ENCODE results near the gene SSTR3.

The SSTR3 gene

DNA sequence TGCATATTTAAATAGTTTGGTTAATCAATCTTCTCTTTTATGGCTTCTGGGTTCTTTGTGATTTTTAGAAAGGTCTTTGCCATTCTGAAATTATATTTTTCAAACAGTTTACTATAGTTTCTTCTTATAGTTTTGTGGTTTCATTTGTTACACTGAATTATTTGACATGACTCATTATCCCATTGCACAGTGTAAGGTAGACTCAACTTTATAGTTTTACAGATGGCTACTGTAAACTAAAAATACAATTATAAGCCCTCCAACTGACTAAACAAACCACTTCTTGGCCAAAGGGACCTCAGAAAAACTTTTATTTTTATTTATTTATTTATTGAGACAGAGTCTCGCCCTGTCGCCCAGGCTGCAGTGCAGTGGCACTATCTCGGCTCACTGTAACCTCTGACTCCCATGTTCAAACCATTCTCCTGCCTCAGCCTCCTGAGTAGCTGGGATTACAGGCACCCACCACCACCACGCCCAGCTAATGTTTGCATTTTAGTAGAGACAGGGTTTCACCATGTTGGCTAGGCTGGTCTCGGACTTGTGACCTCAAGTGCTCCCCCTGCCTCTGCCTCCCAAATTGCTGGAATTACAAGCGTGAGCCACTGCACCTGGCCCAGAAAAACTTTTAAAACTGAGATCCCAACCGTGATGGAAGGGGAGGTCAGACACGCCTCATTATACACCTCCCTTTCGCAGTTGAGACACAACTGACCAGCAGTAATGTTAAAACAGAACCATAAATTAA lies 45.9 kb upstream of the SSTR3 start:
- H3K79me1 ChIP-seq (ENCODE audit: low read length), result no peaks in the 10 kb centered on the region
- no peak overlapping the region for H3K23ac ChIP-seq (ENCODE audit: low read length)
- H3K18ac ChIP-seq (ENCODE audit: low read length), result no peak overlapping the region
- H3K4me2 ChIP-seq (ENCODE audit: low read length), result no peak overlapping the region
- H4K8ac ChIP-seq (ENCODE audit: low read depth, low read length), result no peak overlapping the region
- no peak overlapping the region for H2BK5ac ChIP-seq (ENCODE audit: low read length)
- no peak overlapping the region for H3K4me3 ChIP-seq (ENCODE audit: low read length)
- no peak overlapping the region for H3K56ac ChIP-seq (ENCODE audit: low read length)
- no peaks in the 10 kb centered on the region for H3K4me1 ChIP-seq (ENCODE audit: control insufficient read depth, low read depth, low read length)
- no peak for DNase-seq
- H2BK15ac ChIP-seq (replicated peaks; ENCODE audit: low read depth), result no peak overlapping the region
- no peaks in the 10 kb centered on the region for H3K79me2 ChIP-seq (ENCODE audit: control insufficient read depth, insufficient read depth, low read length)
- no peak overlapping the region for H3K9ac ChIP-seq (ENCODE audit: low read length)
- no peaks in the 10 kb centered on the region for H3K36me3 ChIP-seq (ENCODE audit: control insufficient read depth, insufficient read depth, low read length)
- no peak overlapping the region for H2BK120ac ChIP-seq (ENCODE audit: low read depth, low read length)
- WGBS (ENCODE audit: extremely low coverage, insufficient coverage, low lambda C conversion rate), result no CpG with 5 or more reads among the region's 9 CpGs
- no peak overlapping the region for H4K5ac ChIP-seq (ENCODE audit: low read length)
- H3K27ac ChIP-seq (ENCODE audit: low read depth, low read length), result no peak overlapping the region
- H2AK5ac ChIP-seq (ENCODE audit: low read length), result no peak overlapping the region
- H3K27me3 ChIP-seq (ENCODE audit: insufficient read depth, low read length, poor library complexity), result no peaks in the 10 kb centered on the region
- H3K4ac ChIP-seq (ENCODE audit: low read depth, low read length), result no peak overlapping the region

DNA sequence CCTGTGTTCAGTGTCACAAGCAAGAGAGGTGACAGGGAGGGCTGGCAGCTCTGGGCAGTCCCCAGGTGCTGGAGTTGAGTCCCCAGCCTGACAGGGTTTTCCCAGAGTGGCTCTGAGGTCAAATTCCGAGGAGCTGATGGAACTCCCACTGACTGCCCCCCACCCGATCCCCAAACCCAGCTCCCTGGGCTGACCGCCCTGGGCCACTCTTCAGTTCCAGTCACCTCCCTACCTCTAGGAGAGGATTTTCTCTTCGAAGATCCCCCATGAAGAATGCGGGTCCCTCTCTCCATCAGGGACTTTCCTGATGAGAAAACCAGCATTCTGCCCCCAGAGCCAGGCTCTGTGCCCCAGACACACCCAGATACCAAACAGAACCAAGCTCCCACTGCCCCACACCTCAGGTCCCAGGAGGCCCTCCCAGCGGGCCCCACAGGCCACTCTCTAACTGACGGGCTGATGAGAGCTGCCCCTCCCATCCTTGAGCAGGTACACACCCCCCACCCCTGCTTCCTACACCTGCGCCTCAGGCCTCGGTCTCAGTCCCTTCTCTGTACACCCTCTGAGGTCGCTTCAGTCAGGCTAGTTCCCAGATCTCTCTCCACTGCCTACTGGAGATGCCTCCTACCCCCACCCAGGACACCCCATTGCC lies 43.9 kb upstream of the SSTR3 start:
- H3K56ac ChIP-seq (ENCODE audit: low read length), result no peak overlapping the region
- no peak overlapping the region for H2AK5ac ChIP-seq (ENCODE audit: low read length)
- no CpG with 5 or more reads among the region's 10 CpGs for WGBS (ENCODE audit: extremely low coverage, insufficient coverage, low lambda C conversion rate)

DNA sequence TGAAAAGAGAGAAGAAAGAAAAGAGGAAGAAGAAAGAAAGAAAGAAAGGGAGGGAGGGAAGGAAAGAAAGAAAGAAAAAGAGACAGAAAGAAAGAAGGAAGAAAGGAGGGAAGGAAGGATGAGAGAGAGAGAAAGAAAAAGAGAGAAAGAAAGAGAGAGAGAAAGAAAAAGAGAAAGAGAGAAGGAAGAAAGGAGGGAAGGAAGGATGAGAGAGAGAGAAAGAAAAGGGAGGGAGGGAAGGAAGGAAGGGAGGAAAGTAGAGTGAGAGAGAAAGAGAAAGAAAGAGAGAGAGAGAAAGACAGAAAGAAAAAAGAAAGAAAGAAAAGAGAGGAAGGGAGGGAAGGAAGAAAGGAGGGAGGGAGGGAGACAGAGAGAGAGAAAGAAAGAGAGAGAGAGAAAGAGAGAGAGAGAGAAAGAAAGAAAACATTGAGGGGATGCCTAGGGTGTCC lies 43.3 kb upstream of the SSTR3 start:
- Histone ChIP-seq H3K9ac (ENCODE audit: low read length) (no peak overlapping the region), H3K79me2 (ENCODE audit: control insufficient read depth, insufficient read depth, low read length) (no peaks in the 10 kb centered on the region), H2BK15ac (replicated peaks; ENCODE audit: low read depth) (no peak overlapping the region), H3K18ac (ENCODE audit: low read length) (no peak overlapping the region), H2BK5ac (ENCODE audit: low read length) (no peak overlapping the region), H3K4me1 (ENCODE audit: control insufficient read depth, low read depth, low read length) (no peaks in the 10 kb centered on the region), H3K4ac (ENCODE audit: low read depth, low read length) (no peak overlapping the region), H3K4me3 (ENCODE audit: low read length) (no peak overlapping the region), H3K23ac (ENCODE audit: low read length) (no peak overlapping the region), H3K79me1 (ENCODE audit: low read length) (no peaks in the 10 kb centered on the region), H3K27ac (ENCODE audit: low read depth, low read length) (no peak overlapping the region), H2BK120ac (ENCODE audit: low read depth, low read length) (no peak overlapping the region), H4K5ac (ENCODE audit: low read length) (no peak overlapping the region), H3K36me3 (ENCODE audit: control insufficient read depth, insufficient read depth, low read length) (no peaks in the 10 kb centered on the region), H4K8ac (ENCODE audit: low read depth, low read length) (no peak overlapping the region), H3K56ac (ENCODE audit: low read length) (no peak overlapping the region), H2AK5ac (ENCODE audit: low read length) (no peak overlapping the region), H3K4me2 (ENCODE audit: low read length) (no peak overlapping the region), H3K27me3 (ENCODE audit: insufficient read depth, low read length, poor library complexity) (no peaks in the 10 kb centered on the region)
- DNase-seq, result no peak

More for the DNA sequence above, 43.9 kb upstream of the SSTR3 start:
- Histone ChIP-seq H3K23ac (ENCODE audit: low read length) (no peak overlapping the region), H3K79me1 (ENCODE audit: low read length) (no peaks in the 10 kb centered on the region), H2BK5ac (ENCODE audit: low read length) (no peak overlapping the region), H3K79me2 (ENCODE audit: control insufficient read depth, insufficient read depth, low read length) (no peaks in the 10 kb centered on the region), H3K4ac (ENCODE audit: low read depth, low read length) (no peak overlapping the region), H3K27me3 (ENCODE audit: insufficient read depth, low read length, poor library complexity) (no peaks in the 10 kb centered on the region), H3K36me3 (ENCODE audit: control insufficient read depth, insufficient read depth, low read length) (no peaks in the 10 kb centered on the region), H3K9ac (ENCODE audit: low read length) (no peak overlapping the region), H4K8ac (ENCODE audit: low read depth, low read length) (no peak overlapping the region), H3K4me2 (ENCODE audit: low read length) (no peak overlapping the region), H3K18ac (ENCODE audit: low read length) (no peak overlapping the region), H3K27ac (ENCODE audit: low read depth, low read length) (no peak overlapping the region), H2BK120ac (ENCODE audit: low read depth, low read length) (no peak overlapping the region), H3K4me1 (ENCODE audit: control insufficient read depth, low read depth, low read length) (no peaks in the 10 kb centered on the region), H4K5ac (ENCODE audit: low read length) (no peak overlapping the region), H3K4me3 (ENCODE audit: low read length) (no peak overlapping the region), H2BK15ac (replicated peaks; ENCODE audit: low read depth) (no peak overlapping the region)
- no peak for DNase-seq

DNA sequence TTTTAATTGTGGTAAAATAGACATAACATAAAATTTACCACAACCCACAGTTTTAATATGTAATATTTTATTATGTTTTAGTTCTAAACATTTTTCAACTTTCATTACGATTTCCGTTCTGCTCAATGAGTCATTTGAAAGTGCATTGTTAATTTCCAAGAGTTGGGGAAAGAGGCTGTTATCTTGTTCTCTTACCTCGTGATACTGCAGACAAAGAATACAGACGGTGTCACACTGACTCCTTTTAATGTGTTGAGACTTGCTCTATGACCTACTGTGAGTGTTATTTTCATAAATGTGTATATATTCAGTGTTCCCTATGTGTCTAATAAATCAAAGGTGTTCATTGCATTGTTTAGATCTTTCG lies 42.6 kb upstream of the SSTR3 start:
- H4K8ac ChIP-seq (ENCODE audit: low read depth, low read length), result no peak overlapping the region
- H3K79me2 ChIP-seq (ENCODE audit: control insufficient read depth, insufficient read depth, low read length), result no peaks in the 10 kb centered on the region
- no peak overlapping the region for H2BK5ac ChIP-seq (ENCODE audit: low read length)
- H3K79me1 ChIP-seq (ENCODE audit: low read length), result no peaks in the 10 kb centered on the region
- H3K36me3 ChIP-seq (ENCODE audit: control insufficient read depth, insufficient read depth, low read length), result no peaks in the 10 kb centered on the region
- H3K4me1 ChIP-seq (ENCODE audit: control insufficient read depth, low read depth, low read length), result no peaks in the 10 kb centered on the region
- H2BK120ac ChIP-seq (ENCODE audit: low read depth, low read length), result no peak overlapping the region
- H3K4me3 ChIP-seq (ENCODE audit: low read length), result no peak overlapping the region
- no peak overlapping the region for H3K4me2 ChIP-seq (ENCODE audit: low read length)
- H2BK15ac ChIP-seq (replicated peaks; ENCODE audit: low read depth), result no peak overlapping the region
- H3K27ac ChIP-seq (ENCODE audit: low read depth, low read length), result no peak overlapping the region
- no peak overlapping the region for H3K9ac ChIP-seq (ENCODE audit: low read length)
- no peak overlapping the region for H3K56ac ChIP-seq (ENCODE audit: low read length)
- H3K23ac ChIP-seq (ENCODE audit: low read length), result no peak overlapping the region
- H4K5ac ChIP-seq (ENCODE audit: low read length), result no peak overlapping the region
- no peaks in the 10 kb centered on the region for H3K27me3 ChIP-seq (ENCODE audit: insufficient read depth, low read length, poor library complexity)
- DNase-seq, result no peak
- no peak overlapping the region for H3K18ac ChIP-seq (ENCODE audit: low read length)
- no peak overlapping the region for H3K4ac ChIP-seq (ENCODE audit: low read depth, low read length)
- WGBS (ENCODE audit: extremely low coverage, insufficient coverage, low lambda C conversion rate), result no CpG with 5 or more reads among the region's 5 CpGs
- H2AK5ac ChIP-seq (ENCODE audit: low read length), result no peak overlapping the region

DNA sequence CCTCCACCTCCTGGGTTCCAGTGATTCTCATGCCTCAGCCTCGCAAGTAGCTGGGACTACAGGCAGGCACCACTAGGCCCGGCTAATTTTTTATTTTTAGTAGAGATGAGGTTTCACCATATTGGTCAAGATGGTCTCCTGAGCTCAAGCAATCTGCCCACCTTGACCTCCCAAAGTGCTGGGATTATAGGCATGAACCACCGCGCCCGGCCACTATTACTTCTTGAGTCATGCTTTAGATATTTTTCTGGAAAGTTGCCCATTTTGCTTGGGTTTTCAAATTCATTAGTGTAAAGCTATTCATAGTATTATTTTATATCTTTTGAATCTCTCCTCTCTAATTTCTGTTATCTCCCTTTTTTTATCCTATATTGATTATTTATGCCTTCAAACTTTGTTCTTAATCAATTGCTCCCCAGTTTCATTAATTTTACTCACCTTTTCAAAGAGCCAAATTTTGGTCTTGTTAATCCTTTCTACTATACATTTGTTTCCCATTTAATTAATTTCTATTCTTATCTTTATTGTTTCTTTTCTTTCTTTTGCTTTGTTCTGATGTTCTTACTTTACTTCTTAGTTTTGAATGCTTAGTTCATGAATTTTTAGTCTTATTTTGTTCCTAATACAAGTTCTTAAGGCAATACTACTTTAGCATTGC lies 42.1 kb upstream of the SSTR3 start:
- H3K27me3 ChIP-seq (ENCODE audit: insufficient read depth, low read length, poor library complexity), result no peaks in the 10 kb centered on the region
- no peaks in the 10 kb centered on the region for H3K79me1 ChIP-seq (ENCODE audit: low read length)
- no peak overlapping the region for H2AK5ac ChIP-seq (ENCODE audit: low read length)
- H3K56ac ChIP-seq (ENCODE audit: low read length), result no peak overlapping the region
- no peaks in the 10 kb centered on the region for H3K36me3 ChIP-seq (ENCODE audit: control insufficient read depth, insufficient read depth, low read length)
- H2BK15ac ChIP-seq (replicated peaks; ENCODE audit: low read depth), result no peak overlapping the region
- no peak overlapping the region for H2BK5ac ChIP-seq (ENCODE audit: low read length)
- H3K4me2 ChIP-seq (ENCODE audit: low read length), result no peak overlapping the region
- H4K8ac ChIP-seq (ENCODE audit: low read depth, low read length), result no peak overlapping the region
- DNase-seq, result no peak
- H3K9ac ChIP-seq (ENCODE audit: low read length), result no peak overlapping the region
- no peak overlapping the region for H2BK120ac ChIP-seq (ENCODE audit: low read depth, low read length)
- no peak overlapping the region for H3K27ac ChIP-seq (ENCODE audit: low read depth, low read length)
- no peak overlapping the region for H3K4me3 ChIP-seq (ENCODE audit: low read length)
- no peak overlapping the region for H4K5ac ChIP-seq (ENCODE audit: low read length)
- WGBS (ENCODE audit: extremely low coverage, insufficient coverage, low lambda C conversion rate), result no CpG with 5 or more reads among the region's 5 CpGs
- H3K4ac ChIP-seq (ENCODE audit: low read depth, low read length), result no peak overlapping the region
- H3K4me1 ChIP-seq (ENCODE audit: control insufficient read depth, low read depth, low read length), result no peaks in the 10 kb centered on the region
- H3K79me2 ChIP-seq (ENCODE audit: control insufficient read depth, insufficient read depth, low read length), result no peaks in the 10 kb centered on the region
- no peak overlapping the region for H3K18ac ChIP-seq (ENCODE audit: low read length)
- H3K23ac ChIP-seq (ENCODE audit: low read length), result no peak overlapping the region
